ENCODE measurements around the gene TTBK2. TPM values are rescaled to one million over a fixed set of nuclear protein-coding genes. Genes with fewer than 3 reads are reported as not detected.

The TTBK2 gene
- total and polyA plus RNA-seq, 2 donors (not counting 1 experiment from before 2014, with no cell fraction given), result 4.3 to 39.6 TPM

- Histone ChIP-seq H3K36me3 (replicated peaks in 1 of 2; ENCODE audit: control extremely low read depth in 1 of 2, control insufficient read depth in 1 of 2, extremely low read depth in 1 of 2, insufficient read depth in 2 of 2, low read length in 1 of 2) (peaks cover 0 to 15% of the 10 kb centered on the region in 2 experiments), H4K20me1 (ENCODE audit: control insufficient read depth, insufficient read depth, low read length, poor library complexity, severe bottlenecking) (no peaks in the 10 kb centered on the region), H3K79me2 (ENCODE audit: control insufficient read depth, insufficient read depth, low read length) (no peaks in the 10 kb centered on the region), H2AFZ (ENCODE audit: insufficient read depth, low read depth, low read length, poor library complexity, severe bottlenecking) (no peak overlapping the region), H3K4me2 (replicated peaks; ENCODE audit: low read depth, low read length, poor library complexity, severe bottlenecking) (no peak overlapping the region), H3K9me3 (ENCODE audit: control extremely low read depth in 1 of 3, control insufficient read depth in 2 of 3, insufficient read depth in 1 of 3, low read length in 2 of 3) (no peaks in the 10 kb centered on the region), H3K9ac (ENCODE audit: low read length) (no peak overlapping the region), H3K4me1 (ENCODE audit: control insufficient read depth in 2 of 2, insufficient read depth in 2 of 2, low read length in 2 of 2) (no peaks in the 10 kb centered on the region), H3K27ac (ENCODE audit: low read length in 2 of 2) (no peak overlapping the region), H3K27me3 (replicated peaks in 1 of 4; ENCODE audit: control extremely low read depth in 1 of 4, control insufficient read depth in 3 of 4, insufficient read depth in 4 of 4, low read length in 3 of 4) (no peaks in the 10 kb centered on the region), H3K4me3 (ENCODE audit: control extremely low read depth in 1 of 5, extremely low read depth in 1 of 5, insufficient read depth in 1 of 5, low read depth in 2 of 5, low read length in 4 of 5) (no peak overlapping the region)
- TF ChIP-seq CTCF (IDR thresholded peaks at IDR 0.05), result no peak
- TF ChIP-seq EZH2 (IDR thresholded peaks at IDR 0.05; ENCODE audit: borderline replicate concordance, insufficient read depth, low read depth, low read length, poor library complexity, severe bottlenecking), result no peak
- DNase-seq, result no peak
- POLR2A ChIA-PET, result interaction anchor here (0.6 kb wide), 1 partner anchor 1009 kb away, joined by 4 read pairs; no protein-coding TSS in a partner anchor
- WGBS (ENCODE audit: insufficient coverage), result 100% methylated on average over 7 of the region's 8 CpGs
- H3K9me3 Mint-ChIP-seq (ENCODE audit: insufficient read depth), result no peaks in the 10 kb centered on the region
- intact Hi-C loops (cut with micrococcal nuclease), result no loop called here
- CTCF ChIA-PET, result interaction anchor here (1.3 kb wide), 1 partner anchor 11 kb away, joined by 3 read pairs; no protein-coding TSS in a partner anchor
- no peak overlapping the region for H3K4me3 Mint-ChIP-seq
- no peaks in the 10 kb centered on the region for H3K4me1 Mint-ChIP-seq
- no peak overlapping the region for H3K27ac Mint-ChIP-seq
- ATAC-seq (ENCODE audit: low read depth), result no peak
- H3K27me3 Mint-ChIP-seq, result no peaks in the 10 kb centered on the region
Observed at GRCh38 chr15:42802168-42802567, 118.4 kb downstream of the TTBK2 start.

GRCh38 chr15:42800731-42801474 is 119.7 kb downstream of the TTBK2 start:
- Histone ChIP-seq H3K79me2 (ENCODE audit: control insufficient read depth, insufficient read depth, low read length) (no peaks in the 10 kb centered on the region), H3K27me3 (replicated peaks in 1 of 4; ENCODE audit: control extremely low read depth in 1 of 4, control insufficient read depth in 3 of 4, insufficient read depth in 4 of 4, low read length in 3 of 4) (no peaks in the 10 kb centered on the region), H3K9ac (ENCODE audit: low read length) (no peak overlapping the region), H3K4me3 (ENCODE audit: control extremely low read depth in 1 of 5, extremely low read depth in 1 of 5, insufficient read depth in 1 of 5, low read depth in 2 of 5, low read length in 4 of 5) (no peak overlapping the region), H3K4me1 (ENCODE audit: control insufficient read depth in 2 of 2, insufficient read depth in 2 of 2, low read length in 2 of 2) (no peaks in the 10 kb centered on the region), H3K9me3 (ENCODE audit: control extremely low read depth in 1 of 3, control insufficient read depth in 2 of 3, insufficient read depth in 1 of 3, low read length in 2 of 3) (no peaks in the 10 kb centered on the region), H3K4me2 (replicated peaks; ENCODE audit: low read depth, low read length, poor library complexity, severe bottlenecking) (no peak overlapping the region), H4K20me1 (ENCODE audit: control insufficient read depth, insufficient read depth, low read length, poor library complexity, severe bottlenecking) (no peaks in the 10 kb centered on the region), H2AFZ (ENCODE audit: insufficient read depth, low read depth, low read length, poor library complexity, severe bottlenecking) (no peak overlapping the region), H3K27ac (ENCODE audit: low read length in 2 of 2) (no peak overlapping the region), H3K36me3 (replicated peaks in 1 of 2; ENCODE audit: control extremely low read depth in 1 of 2, control insufficient read depth in 1 of 2, extremely low read depth in 1 of 2, insufficient read depth in 2 of 2, low read length in 1 of 2) (peaks cover 0 to 15% of the 10 kb centered on the region in 2 experiments)
- intact Hi-C loops (cut with micrococcal nuclease), result no loop called here
- H3K27ac Mint-ChIP-seq, result no peak overlapping the region
- ChIA-PET POLR2A (no interaction called here), CTCF (interaction anchor here (0.6 to 1.5 kb wide), 3 partner anchors 11 to 125 kb away, joined by 3 to 7 read pairs (median 3); no protein-coding TSS in a partner anchor)
- no peaks in the 10 kb centered on the region for H3K9me3 Mint-ChIP-seq (ENCODE audit: insufficient read depth)
- H3K4me1 Mint-ChIP-seq, result no peaks in the 10 kb centered on the region
- H3K4me3 Mint-ChIP-seq, result no peak overlapping the region
- no peak for DNase-seq
- no peaks in the 10 kb centered on the region for H3K27me3 Mint-ChIP-seq
- WGBS (ENCODE audit: insufficient coverage), result 97% methylated on average over 22 of the region's 22 CpGs
- no peak for TF ChIP-seq EZH2 (IDR thresholded peaks at IDR 0.05; ENCODE audit: borderline replicate concordance, insufficient read depth, low read depth, low read length, poor library complexity, severe bottlenecking)
- no peak for ATAC-seq (ENCODE audit: low read depth)

All from B cell (primary cell).